Measurements from ENCODE around the gene ATOH8.

The ATOH8 gene

GRCh38 chr2:85787282-85787980 lies 33.6 kb downstream of the ATOH8 start:
- no peak for TF ChIP-seq CTCF (IDR thresholded peaks at IDR 0.05; ENCODE audit: insufficient read depth, missing control alignments)
- DNase-seq (ENCODE audit: insufficient read length, low spot score) (no peak), FAIRE-seq (no peak)

- TF ChIP-seq CTCF (IDR thresholded peaks at IDR 0.05; ENCODE audit: insufficient read depth, missing control alignments), result no peak
- FAIRE-seq, result no peak
- DNase-seq (ENCODE audit: insufficient read length, low spot score), result no peak
These were observed 34.2 kb downstream of the ATOH8 start for GRCh38 chr2:85787981-85788340.

GRCh38 chr2:85788603-85789002 lies 34.8 kb downstream of the ATOH8 start:
- no peak for TF ChIP-seq CTCF (IDR thresholded peaks at IDR 0.05; ENCODE audit: insufficient read depth, missing control alignments)
- no peak for DNase-seq (ENCODE audit: insufficient read length, low spot score)
- FAIRE-seq, result no peak

- DNase-seq (ENCODE audit: insufficient read length, low spot score) (no peak), FAIRE-seq (no peak)
- TF ChIP-seq CTCF (IDR thresholded peaks at IDR 0.05; ENCODE audit: insufficient read depth, missing control alignments), result no peak
These were observed 35.5 kb downstream of the ATOH8 start for GRCh38 chr2:85789271-85789670.

- no peak for DNase-seq (ENCODE audit: insufficient read length, low spot score)
These were observed 36.2 kb downstream of the ATOH8 start for GRCh38 chr2:85790032-85790431.

GRCh38 chr2:85790499-85791188 lies 36.9 kb downstream of the ATOH8 start:
- no peak for TF ChIP-seq CTCF (IDR thresholded peaks at IDR 0.05; ENCODE audit: insufficient read depth, missing control alignments)
- FAIRE-seq (no peak), DNase-seq (ENCODE audit: insufficient read length, low spot score) (no peak)

More at GRCh38 chr2:85790032-85790431, 36.2 kb downstream of the ATOH8 start:
- FAIRE-seq, result no peak
- TF ChIP-seq CTCF (IDR thresholded peaks at IDR 0.05; ENCODE audit: insufficient read depth, missing control alignments), result no peak
